PC-3 (cell line): Measurements from ENCODE around the gene SH3PXD2A.

Source experiments
- EZH2 ChIP-seq: fragments of 300-600 bp; sonication (generic); IDR thresholded peaks from one replicate; pipeline ENCODE4 v1.6.1; 2017; ENCODE audit warnings: antibody characterized with exemption, mild to moderate bottlenecking, low read length; ENCODE audit not compliant: unreplicated experiment
- EZH2phosphoT487 ChIP-seq: fragments of 300-600 bp; sonication (generic); IDR thresholded peaks from 2 replicates; pipeline ENCODE4 v1.6.1; 2018; ENCODE audit warnings: mild to moderate bottlenecking, antibody characterized with exemption, low read length, borderline replicate concordance
- TF ChIP-seq, protein P1 (sequence below): fragments of 300-600 bp; sonication (generic); conservative IDR thresholded peaks from 2 replicates; pipeline ENCODE4 v1.5.1; 2017; ENCODE audit warnings: antibody characterized with exemption, low read depth, mild to moderate bottlenecking, low read length

DNA sequence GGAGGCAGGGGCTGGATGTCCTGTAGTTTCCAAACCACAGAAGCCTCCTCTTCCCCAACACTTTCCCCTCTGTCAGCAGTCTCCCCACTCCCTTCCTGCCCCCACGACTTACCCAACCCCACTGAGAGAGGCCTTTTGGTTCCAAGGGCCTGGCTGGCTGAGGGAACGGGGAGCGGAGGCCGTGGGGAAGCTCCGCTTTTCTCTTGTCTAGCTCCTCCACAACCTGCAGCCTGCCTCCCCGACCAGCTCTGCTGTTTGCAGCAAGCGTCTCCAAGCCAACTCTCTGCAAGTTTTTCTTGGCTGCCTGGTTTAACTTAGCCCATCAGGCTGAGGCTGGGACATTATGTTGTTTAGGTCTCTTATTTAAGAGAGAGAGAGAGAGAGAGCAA, 235.0 kb downstream of the SH3PXD2A start:
- TF ChIP-seq, protein P1, sequence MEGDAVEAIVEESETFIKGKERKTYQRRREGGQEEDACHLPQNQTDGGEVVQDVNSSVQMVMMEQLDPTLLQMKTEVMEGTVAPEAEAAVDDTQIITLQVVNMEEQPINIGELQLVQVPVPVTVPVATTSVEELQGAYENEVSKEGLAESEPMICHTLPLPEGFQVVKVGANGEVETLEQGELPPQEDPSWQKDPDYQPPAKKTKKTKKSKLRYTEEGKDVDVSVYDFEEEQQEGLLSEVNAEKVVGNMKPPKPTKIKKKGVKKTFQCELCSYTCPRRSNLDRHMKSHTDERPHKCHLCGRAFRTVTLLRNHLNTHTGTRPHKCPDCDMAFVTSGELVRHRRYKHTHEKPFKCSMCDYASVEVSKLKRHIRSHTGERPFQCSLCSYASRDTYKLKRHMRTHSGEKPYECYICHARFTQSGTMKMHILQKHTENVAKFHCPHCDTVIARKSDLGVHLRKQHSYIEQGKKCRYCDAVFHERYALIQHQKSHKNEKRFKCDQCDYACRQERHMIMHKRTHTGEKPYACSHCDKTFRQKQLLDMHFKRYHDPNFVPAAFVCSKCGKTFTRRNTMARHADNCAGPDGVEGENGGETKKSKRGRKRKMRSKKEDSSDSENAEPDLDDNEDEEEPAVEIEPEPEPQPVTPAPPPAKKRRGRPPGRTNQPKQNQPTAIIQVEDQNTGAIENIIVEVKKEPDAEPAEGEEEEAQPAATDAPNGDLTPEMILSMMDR: no peak
- TF ChIP-seq EZH2: no peak
- TF ChIP-seq EZH2phosphoT487: no peak
